K562 (cell line): ENCODE results near the gene CLEC3B. TPM values are rescaled to one million over a fixed set of nuclear protein-coding genes. Genes with fewer than 3 reads are reported as not detected.

Experiments used
- CEBPB ChIP-seq: fragments of 450-650 bp; IDR thresholded peaks from 2 replicates; pipeline ENCODE4 v1.6.1; 2016; ENCODE audit warnings: missing genetic modification characterization, missing compliant biosample characterization
- CXXC5 ChIP-seq: fragments of 250-450 bp; sonication (Bioruptor Pico); IDR thresholded peaks from 2 replicates; pipeline ENCODE4 v1.8.0; 2022; ENCODE audit warnings: inconsistent platforms, mild to moderate bottlenecking, moderate library complexity
- FOXP1 ChIP-seq: sonication (generic); formaldehyde crosslinking; IDR thresholded peaks from 2 replicates; pipeline ENCODE4 v1.8.0; 2022; ENCODE audit warnings: mild to moderate bottlenecking, missing genetic modification reagents
- HDAC1 ChIP-seq, 2 experiments: fragments of 450-650 bp; IDR thresholded peaks; 2 replicates each; pipeline ENCODE4 v1.6.1; 2016 to 2017; ENCODE audit warnings: inconsistent platforms in 1 of 2, mild to moderate bottlenecking in 1 of 2, moderate library complexity in 1 of 2
- HDAC2 ChIP-seq: fragments of 450-650 bp; IDR thresholded peaks from 2 replicates; pipeline ENCODE4 v1.6.1; 2016; ENCODE audit warnings: mild to moderate bottlenecking
- HLTF ChIP-seq: fragments of 450-650 bp; IDR thresholded peaks from 2 replicates; pipeline ENCODE4 v1.6.1; 2016
- IFI16 ChIP-seq: fragments of 250-450 bp; sonication (Bioruptor Pico); IDR thresholded peaks from 2 replicates; pipeline ENCODE4 v2.1.2; 2022; ENCODE audit warnings: mild to moderate bottlenecking, inconsistent platforms
- NR2C1 ChIP-seq, 2 experiments: fragments of 450-650 bp; IDR thresholded peaks; 2 replicates each; pipeline ENCODE4 v1.6.1; 2017; ENCODE audit warnings: mild to moderate bottlenecking in 2 of 2, antibody characterized with exemption in 1 of 2, inconsistent platforms in 1 of 2, missing compliant biosample characterization in 1 of 2, missing genetic modification characterization in 1 of 2
- RAD21 ChIP-seq, 2 experiments: fragments of 250-450 bp in 1 of 2; fragments of 450-650 bp in 1 of 2; sonication (Bioruptor Pico) in 1 of 2; formaldehyde crosslinking in 1 of 2; IDR thresholded peaks in 1 of 2; conservative IDR thresholded peaks in 1 of 2; 2 replicates each; pipeline versions ENCODE4 v1.4.0 to v1.8.0; 2020 to 2022; ENCODE audit warnings: mild to moderate bottlenecking in 2 of 2, moderate library complexity in 1 of 2
- RBM22 ChIP-seq: fragments of 200-400 bp; formaldehyde crosslinking; IDR thresholded peaks from 2 replicates; pipeline ENCODE4 v1.6.1; 2018; ENCODE audit warnings: low read length, low read depth; ENCODE audit not compliant: poor library complexity, severe bottlenecking
- RCOR1 ChIP-seq, 2 experiments: IDR thresholded peaks; 2 replicates each; pipeline ENCODE4 v1.6.1; 2012; ENCODE audit warnings: low read depth in 2 of 2, low read length in 2 of 2, borderline replicate concordance in 1 of 2, improper control_type of control experiment in 1 of 2
- ZNF146 ChIP-seq: IDR thresholded peaks from one replicate; pipeline ENCODE4 v1.6.1; 2018; ENCODE audit warnings: missing compliant biosample characterization; ENCODE audit not compliant: unreplicated experiment
- ZNF384 ChIP-seq: IDR thresholded peaks from 2 replicates; pipeline ENCODE4 v1.6.1; 2012; ENCODE audit warnings: low read depth, low read length, improper control_type of control experiment
- ZNF707 ChIP-seq: fragments of 250-450 bp; sonication (Bioruptor Pico); conservative IDR thresholded peaks from 2 replicates; pipeline ENCODE4 v1.8.0; 2022; ENCODE audit warnings: inconsistent platforms, mild to moderate bottlenecking, moderate library complexity
- polyA plus RNA-seq, 8 experiments: library from polyadenylated mRNA; depleted of rRNA in 4 of 8; stranded (reverse) in 5 of 8; unstranded in 3 of 8; fragments of >200 nt; fragmentation: Nextera tagmentation in 2 of 8; fragmentation: Illumina TruSeq in 1 of 8; extraction: Ambion mirVana in 2 of 8; extraction: Trizol in 1 of 8; gene quantifications; 2 replicates each; pipeline versions ENCODE4 v1.2.1 to v1.2.3, GENCODE V29; 2011 to 2014; ENCODE audit warnings: inconsistent platforms in 1 of 8, missing spikeins in 1 of 8
- total RNA-seq, 7 experiments: library from RNA; depleted of rRNA in 6 of 7; stranded (reverse); fragments of >200 nt in 6 of 7; fragmentation: Illumina TruSeq in 2 of 7; extraction: Trizol in 2 of 7; gene quantifications; 2 replicates each; pipeline versions ENCODE4 v1.2.1 to v1.2.3, GENCODE V29; 2011 to 2021; ENCODE audit warnings: low replicate concordance in 1 of 7
- TF ChIP-seq, protein P1 (sequence below): fragments of 200-600 bp; sonication (generic); IDR thresholded peaks from one replicate; pipeline ENCODE4 v1.6.1; 2012; ENCODE audit warnings: mild to moderate bottlenecking, low read depth, low read length, inconsistent platforms
- TF ChIP-seq, protein P2 (sequence below): fragments of 250-450 bp; sonication (Bioruptor Pico); IDR thresholded peaks from 2 replicates; pipeline ENCODE4 v1.8.0; 2022; ENCODE audit warnings: moderate library complexity, mild to moderate bottlenecking, inconsistent platforms

CLEC3B gene
- total and polyA plus RNA-seq, 9 of the 15 experiments (the other 6 are each of a cell fraction or from before 2014, with no cell fraction given): not detected

DNA sequence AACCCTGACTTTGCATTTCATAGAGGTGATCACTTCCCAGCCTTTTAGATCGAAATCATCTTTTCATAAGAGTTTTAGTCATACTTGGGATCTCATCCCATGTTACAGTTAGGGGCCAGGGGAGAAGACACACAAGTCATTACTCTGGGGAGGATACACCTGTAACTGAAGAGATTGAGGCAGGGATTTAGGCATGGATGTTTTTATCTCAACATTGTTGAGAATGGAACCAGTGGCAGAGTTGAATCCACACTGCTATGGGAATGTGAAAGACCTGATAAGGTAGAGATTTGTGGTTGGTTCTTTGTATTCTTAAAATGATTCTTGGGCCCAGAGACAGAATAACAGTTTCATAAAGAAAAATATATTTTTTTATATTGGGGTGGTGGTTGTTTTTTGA is 16.2 kb upstream of the CLEC3B start (continued):
- TF ChIP-seq, protein P1, sequence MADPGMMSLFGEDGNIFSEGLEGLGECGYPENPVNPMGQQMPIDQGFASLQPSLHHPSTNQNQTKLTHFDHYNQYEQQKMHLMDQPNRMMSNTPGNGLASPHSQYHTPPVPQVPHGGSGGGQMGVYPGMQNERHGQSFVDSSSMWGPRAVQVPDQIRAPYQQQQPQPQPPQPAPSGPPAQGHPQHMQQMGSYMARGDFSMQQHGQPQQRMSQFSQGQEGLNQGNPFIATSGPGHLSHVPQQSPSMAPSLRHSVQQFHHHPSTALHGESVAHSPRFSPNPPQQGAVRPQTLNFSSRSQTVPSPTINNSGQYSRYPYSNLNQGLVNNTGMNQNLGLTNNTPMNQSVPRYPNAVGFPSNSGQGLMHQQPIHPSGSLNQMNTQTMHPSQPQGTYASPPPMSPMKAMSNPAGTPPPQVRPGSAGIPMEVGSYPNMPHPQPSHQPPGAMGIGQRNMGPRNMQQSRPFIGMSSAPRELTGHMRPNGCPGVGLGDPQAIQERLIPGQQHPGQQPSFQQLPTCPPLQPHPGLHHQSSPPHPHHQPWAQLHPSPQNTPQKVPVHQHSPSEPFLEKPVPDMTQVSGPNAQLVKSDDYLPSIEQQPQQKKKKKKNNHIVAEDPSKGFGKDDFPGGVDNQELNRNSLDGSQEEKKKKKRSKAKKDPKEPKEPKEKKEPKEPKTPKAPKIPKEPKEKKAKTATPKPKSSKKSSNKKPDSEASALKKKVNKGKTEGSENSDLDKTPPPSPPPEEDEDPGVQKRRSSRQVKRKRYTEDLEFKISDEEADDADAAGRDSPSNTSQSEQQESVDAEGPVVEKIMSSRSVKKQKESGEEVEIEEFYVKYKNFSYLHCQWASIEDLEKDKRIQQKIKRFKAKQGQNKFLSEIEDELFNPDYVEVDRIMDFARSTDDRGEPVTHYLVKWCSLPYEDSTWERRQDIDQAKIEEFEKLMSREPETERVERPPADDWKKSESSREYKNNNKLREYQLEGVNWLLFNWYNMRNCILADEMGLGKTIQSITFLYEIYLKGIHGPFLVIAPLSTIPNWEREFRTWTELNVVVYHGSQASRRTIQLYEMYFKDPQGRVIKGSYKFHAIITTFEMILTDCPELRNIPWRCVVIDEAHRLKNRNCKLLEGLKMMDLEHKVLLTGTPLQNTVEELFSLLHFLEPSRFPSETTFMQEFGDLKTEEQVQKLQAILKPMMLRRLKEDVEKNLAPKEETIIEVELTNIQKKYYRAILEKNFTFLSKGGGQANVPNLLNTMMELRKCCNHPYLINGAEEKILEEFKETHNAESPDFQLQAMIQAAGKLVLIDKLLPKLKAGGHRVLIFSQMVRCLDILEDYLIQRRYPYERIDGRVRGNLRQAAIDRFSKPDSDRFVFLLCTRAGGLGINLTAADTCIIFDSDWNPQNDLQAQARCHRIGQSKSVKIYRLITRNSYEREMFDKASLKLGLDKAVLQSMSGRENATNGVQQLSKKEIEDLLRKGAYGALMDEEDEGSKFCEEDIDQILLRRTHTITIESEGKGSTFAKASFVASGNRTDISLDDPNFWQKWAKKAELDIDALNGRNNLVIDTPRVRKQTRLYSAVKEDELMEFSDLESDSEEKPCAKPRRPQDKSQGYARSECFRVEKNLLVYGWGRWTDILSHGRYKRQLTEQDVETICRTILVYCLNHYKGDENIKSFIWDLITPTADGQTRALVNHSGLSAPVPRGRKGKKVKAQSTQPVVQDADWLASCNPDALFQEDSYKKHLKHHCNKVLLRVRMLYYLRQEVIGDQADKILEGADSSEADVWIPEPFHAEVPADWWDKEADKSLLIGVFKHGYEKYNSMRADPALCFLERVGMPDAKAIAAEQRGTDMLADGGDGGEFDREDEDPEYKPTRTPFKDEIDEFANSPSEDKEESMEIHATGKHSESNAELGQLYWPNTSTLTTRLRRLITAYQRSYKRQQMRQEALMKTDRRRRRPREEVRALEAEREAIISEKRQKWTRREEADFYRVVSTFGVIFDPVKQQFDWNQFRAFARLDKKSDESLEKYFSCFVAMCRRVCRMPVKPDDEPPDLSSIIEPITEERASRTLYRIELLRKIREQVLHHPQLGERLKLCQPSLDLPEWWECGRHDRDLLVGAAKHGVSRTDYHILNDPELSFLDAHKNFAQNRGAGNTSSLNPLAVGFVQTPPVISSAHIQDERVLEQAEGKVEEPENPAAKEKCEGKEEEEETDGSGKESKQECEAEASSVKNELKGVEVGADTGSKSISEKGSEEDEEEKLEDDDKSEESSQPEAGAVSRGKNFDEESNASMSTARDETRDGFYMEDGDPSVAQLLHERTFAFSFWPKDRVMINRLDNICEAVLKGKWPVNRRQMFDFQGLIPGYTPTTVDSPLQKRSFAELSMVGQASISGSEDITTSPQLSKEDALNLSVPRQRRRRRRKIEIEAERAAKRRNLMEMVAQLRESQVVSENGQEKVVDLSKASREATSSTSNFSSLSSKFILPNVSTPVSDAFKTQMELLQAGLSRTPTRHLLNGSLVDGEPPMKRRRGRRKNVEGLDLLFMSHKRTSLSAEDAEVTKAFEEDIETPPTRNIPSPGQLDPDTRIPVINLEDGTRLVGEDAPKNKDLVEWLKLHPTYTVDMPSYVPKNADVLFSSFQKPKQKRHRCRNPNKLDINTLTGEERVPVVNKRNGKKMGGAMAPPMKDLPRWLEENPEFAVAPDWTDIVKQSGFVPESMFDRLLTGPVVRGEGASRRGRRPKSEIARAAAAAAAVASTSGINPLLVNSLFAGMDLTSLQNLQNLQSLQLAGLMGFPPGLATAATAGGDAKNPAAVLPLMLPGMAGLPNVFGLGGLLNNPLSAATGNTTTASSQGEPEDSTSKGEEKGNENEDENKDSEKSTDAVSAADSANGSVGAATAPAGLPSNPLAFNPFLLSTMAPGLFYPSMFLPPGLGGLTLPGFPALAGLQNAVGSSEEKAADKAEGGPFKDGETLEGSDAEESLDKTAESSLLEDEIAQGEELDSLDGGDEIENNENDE: no peak
- TF ChIP-seq RCOR1 (IDR thresholded peaks at IDR 0.05; ENCODE audit: borderline replicate concordance in 1 of 2, low read depth in 2 of 2, low read length in 2 of 2) (0 out of 4 replicates have a peak, but pooled peaks of 1 of the 2 experiments have one; percentile 9), CXXC5 (CRISPR knock-in tag) (no peak), ZNF707 (CRISPR knock-in tag) (no peak), IFI16 (CRISPR knock-in tag) (no peak), ZNF384 (no peak), RAD21 (CRISPR knock-in tag; conservative IDR thresholded peaks at IDR 0.05 in 1 of 2, IDR thresholded peaks at IDR 0.05 in 1 of 2) (no peak), HDAC2 (0 out of 2 replicates have a peak, but pooled peaks have one; percentile 28), FOXP1 (CRISPR knock-in tag) (no peak), HLTF (no peak), NR2C1 (IDR thresholded peaks at IDR 0.05) (0 out of 2 replicates have a peak, but pooled peaks have one; percentile 25), NR2C1 (tag; IDR thresholded peaks at IDR 0.05) (no peak), CEBPB (tag) (no peak), HDAC1 (IDR thresholded peaks at IDR 0.05) (no peak), ZNF146 (CRISPR knock-in tag) (no peak), RBM22 (no peak)
- TF ChIP-seq, protein P2, sequence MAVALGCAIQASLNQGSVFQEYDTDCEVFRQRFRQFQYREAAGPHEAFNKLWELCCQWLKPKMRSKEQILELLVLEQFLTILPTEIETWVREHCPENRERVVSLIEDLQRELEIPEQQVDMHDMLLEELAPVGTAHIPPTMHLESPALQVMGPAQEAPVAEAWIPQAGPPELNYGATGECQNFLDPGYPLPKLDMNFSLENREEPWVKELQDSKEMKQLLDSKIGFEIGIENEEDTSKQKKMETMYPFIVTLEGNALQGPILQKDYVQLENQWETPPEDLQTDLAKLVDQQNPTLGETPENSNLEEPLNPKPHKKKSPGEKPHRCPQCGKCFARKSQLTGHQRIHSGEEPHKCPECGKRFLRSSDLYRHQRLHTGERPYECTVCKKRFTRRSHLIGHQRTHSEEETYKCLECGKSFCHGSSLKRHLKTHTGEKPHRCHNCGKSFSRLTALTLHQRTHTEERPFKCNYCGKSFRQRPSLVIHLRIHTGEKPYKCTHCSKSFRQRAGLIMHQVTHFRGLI (CRISPR knock-in tag): no peak
